NCI-H2196 (cell line): Measurements from ENCODE around the gene ADARB2.

Experiments
- DNase-seq: peaks from one replicate; lab custom pipeline; 2025; ENCODE audit not compliant: unreplicated experiment; lab: John Stamatoyannopoulos, UW

Gene ADARB2

GRCh38 chr10:1643908-1644179 lies 93.5 kb downstream of the ADARB2 start:
- DNase-seq: no peak

GRCh38 chr10:1643161-1643907 lies 94.0 kb downstream of the ADARB2 start:
- DNase-seq: no peak

GRCh38 chr10:1642600-1643160 lies 94.6 kb downstream of the ADARB2 start:
- no peak for DNase-seq

GRCh38 chr10:1641402-1641801 lies 95.9 kb downstream of the ADARB2 start:
- DNase-seq: no peak

GRCh38 chr10:1638889-1639419 lies 98.4 kb downstream of the ADARB2 start:
- peak; percentile 82 for DNase-seq

- no peak for DNase-seq
These were observed 102.0 kb downstream of the ADARB2 start for GRCh38 chr10:1635340-1635739.

- no peak for DNase-seq
These were observed 103.1 kb downstream of the ADARB2 start for GRCh38 chr10:1634239-1634638.

- DNase-seq: no peak
These were observed 103.5 kb downstream of the ADARB2 start for GRCh38 chr10:1633783-1634182.

- no peak for DNase-seq
These were observed 104.7 kb downstream of the ADARB2 start for GRCh38 chr10:1632596-1632995.

- no peak for DNase-seq
These were observed 105.2 kb downstream of the ADARB2 start for GRCh38 chr10:1632141-1632540.

- peak; percentile 36 for DNase-seq
These were observed 106.0 kb downstream of the ADARB2 start for GRCh38 chr10:1631282-1631681.

GRCh38 chr10:1630304-1630703 lies 107.0 kb downstream of the ADARB2 start:
- DNase-seq: no peak

- no peak for DNase-seq
These were observed 107.8 kb downstream of the ADARB2 start for GRCh38 chr10:1629326-1630198.

GRCh38 chr10:1628757-1629156 lies 108.6 kb downstream of the ADARB2 start:
- DNase-seq: no peak

GRCh38 chr10:1627945-1628344 lies 109.4 kb downstream of the ADARB2 start:
- no peak for DNase-seq

- DNase-seq: no peak
These were observed 110.5 kb downstream of the ADARB2 start for GRCh38 chr10:1626835-1627234.

- DNase-seq: no peak
These were observed 110.9 kb downstream of the ADARB2 start for GRCh38 chr10:1626410-1626809.

GRCh38 chr10:1625731-1626130 lies 111.6 kb downstream of the ADARB2 start:
- no peak for DNase-seq

GRCh38 chr10:1625079-1625478 lies 112.2 kb downstream of the ADARB2 start:
- DNase-seq: no peak

- no peak for DNase-seq
These were observed 113.1 kb downstream of the ADARB2 start for GRCh38 chr10:1624240-1624639.

- DNase-seq: no peak
These were observed 116.5 kb downstream of the ADARB2 start for GRCh38 chr10:1620803-1621202.
